NOMO-1 (cell line): ENCODE data around the gene CDKN2B-AS1.

Experiments
- DNase-seq, 2 experiments: peaks; one replicate each; lab custom pipeline; 2025; ENCODE audit not compliant: unreplicated experiment in 2 of 2; lab: John Stamatoyannopoulos, UW

CDKN2B-AS1 gene

DNA sequence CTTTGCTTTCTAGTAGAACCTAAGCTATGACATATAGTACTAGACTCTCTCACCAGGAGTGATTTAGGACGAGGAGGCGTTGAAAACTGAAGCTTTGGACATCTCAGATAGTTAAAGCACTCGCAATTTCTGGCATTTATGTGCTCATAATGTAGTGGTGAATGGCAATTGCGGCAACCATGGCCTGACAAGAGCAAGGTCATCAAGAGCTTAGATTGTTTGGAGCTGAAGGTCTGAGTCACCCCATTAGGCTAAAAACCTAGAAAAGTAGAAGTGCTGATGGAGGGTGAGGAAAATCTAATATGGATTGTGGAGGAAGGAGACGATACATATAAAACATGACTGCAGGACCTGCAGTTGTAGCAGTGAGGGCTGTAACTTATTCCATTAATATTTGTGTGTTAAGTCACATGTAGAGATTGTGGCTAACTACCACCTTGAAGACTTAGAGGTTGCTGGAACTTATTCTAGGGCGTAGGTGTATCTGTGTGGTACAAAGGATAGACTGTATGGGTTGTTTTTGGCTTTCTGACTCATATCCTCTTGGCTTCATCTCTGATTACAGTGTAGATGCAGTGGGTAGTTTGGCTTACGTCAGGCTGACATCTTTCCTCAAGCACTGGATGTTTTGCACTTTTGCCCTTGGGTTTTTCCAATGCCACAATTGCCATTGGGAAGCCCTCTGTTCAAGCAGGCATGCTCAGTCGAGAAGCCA lies 153.4 kb downstream of the CDKN2B-AS1 start:
- no peak for DNase-seq

DNA sequence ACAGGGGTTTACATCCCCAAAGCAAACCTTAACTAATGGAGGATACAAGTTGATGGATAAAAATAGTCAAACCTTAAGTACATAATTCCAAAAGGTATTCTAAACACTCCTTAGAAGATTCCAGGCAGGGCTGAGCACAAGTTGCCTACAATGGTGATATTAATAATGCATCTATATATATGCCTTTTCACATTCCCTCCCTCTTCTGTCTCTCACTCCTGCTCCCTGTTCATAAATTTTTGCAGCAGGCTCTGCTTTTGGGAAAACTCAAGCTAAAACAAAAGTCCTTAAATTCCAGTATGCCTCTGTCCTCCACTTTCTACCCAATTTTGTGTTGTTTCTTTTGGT lies 153.9 kb downstream of the CDKN2B-AS1 start:
- DNase-seq: no peak

DNA sequence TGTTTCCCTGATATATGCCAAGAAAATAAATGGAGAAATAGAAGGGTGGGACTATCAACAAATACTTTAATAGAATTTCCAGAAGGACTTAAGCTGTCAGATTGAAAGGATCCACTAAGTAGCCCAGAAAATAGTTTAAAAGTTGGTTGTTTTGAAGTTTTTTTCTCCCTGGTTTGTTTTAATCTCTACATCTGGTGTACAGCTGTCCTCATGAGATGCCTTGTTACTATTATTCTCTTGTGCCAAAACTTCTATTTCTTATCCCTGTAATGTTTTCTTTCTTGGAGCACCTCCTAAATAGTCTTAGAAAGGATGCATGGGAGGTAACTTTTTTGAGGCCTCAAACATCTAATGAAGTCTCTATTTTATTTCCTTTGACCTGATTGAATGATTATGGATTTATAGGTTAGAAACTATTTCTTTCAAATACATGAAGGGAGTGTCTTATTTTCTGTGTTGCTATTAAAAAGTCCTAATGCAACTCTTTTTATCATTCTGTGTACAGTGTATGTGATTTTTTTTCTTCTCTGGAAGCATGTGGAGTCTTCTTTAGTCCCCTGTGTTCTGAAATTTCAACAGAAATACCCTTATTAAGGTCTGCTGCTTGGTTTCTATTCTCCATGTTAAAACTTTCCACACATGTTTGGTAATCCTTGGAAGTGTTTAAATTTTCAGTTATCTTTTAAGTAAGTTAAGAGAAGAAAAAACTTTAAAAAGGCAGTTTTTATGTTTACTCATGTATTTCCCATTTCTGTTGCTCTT lies 154.5 kb downstream of the CDKN2B-AS1 start:
- DNase-seq: no peak

DNA sequence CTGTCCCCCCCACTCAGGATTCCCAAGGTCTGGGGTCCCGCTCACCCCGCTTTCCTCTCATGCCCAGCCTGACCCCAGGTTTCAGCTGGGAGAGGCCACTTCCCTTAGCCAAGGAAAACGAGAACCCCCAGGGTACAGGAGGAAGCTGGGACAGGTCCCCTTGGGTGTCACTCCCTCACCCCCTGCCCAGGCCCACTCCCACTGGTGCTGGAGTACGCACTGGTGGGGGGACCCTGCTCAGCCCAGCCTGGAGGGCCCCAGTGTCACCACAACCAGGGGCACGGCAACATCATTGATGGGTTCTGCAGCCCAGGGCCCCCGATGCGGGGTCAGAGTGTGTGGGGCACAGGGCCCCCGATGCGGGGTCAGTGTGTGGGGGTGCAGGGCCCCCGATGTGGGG lies 159.5 kb downstream of the CDKN2B-AS1 start:
- DNase-seq: no peak

DNA sequence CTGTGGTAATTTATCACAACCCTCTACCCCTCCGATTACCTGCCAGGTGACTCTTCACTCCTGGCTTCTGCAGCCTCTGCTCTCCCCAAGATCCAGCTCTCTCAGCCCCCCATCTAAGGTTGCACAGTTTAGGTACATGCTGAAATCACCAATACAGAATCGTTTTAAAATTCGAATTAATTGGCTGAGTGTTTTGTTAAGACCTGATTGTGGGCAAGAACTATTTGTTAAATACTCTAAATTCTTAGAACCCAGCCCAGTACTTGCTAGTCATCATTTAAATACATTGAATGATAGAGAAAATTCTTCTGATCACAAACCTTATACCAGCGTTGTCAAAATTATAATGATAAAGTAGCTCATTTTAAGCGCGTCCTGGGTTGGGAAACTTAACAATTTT lies 162.0 kb downstream of the CDKN2B-AS1 start:
- no peak for DNase-seq

DNA sequence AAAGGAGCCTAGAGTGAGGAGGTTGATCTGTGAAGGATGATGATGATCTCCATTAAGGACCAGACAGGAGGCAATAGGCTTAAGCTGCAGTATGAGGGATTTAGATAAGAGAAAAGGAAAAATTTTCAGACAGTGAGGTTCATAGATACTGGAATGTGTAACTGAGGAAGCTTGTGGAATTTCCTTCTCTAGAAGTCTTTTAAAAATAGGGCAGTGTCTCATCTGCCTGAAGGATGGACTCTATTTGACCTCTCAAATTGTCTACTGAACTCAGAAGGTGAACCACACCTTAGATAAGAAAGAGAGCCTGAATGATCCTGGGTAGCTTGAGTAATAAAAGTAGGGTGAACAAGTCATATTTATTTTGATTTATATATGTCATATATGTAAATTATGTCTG lies 162.7 kb downstream of the CDKN2B-AS1 start:
- DNase-seq: no peak

DNA sequence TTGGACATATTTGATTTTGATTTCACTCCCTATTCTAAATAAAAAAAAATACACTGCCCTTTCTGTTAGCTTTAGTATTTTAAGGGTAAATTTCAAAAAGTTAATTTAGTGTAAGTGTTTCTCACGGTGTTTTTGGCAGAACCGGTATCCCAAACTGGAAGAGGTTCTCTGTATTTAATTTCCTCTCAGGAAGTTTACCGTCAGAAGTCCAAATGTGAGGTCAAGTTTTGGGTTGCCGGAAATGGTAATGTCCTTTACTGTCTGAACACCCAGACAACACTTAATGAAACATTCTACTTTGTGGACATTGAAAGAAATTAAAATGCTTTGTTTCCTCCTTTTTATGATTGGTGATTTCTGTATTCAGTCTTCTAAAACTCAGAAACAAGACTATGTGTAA lies 163.2 kb downstream of the CDKN2B-AS1 start:
- no peak for DNase-seq

DNA sequence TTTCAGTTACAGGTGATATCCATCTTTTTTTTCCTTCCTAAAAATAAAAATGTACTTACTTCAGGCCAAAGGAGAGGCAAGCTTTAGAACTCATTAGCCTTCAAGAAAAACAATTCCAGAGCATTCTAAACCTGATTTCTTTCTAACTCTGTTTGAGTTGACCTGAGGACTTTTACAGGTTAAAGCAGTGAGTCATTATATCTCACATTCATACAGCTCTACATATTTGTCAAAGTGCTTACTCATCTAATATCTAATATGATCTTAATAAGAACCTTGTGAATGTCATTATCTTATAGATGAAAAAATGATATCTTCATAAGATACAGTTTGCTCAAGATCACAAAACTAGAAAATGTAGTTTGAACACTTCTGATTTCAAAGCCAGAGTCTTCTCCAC lies 163.7 kb downstream of the CDKN2B-AS1 start:
- no peak for DNase-seq

DNA sequence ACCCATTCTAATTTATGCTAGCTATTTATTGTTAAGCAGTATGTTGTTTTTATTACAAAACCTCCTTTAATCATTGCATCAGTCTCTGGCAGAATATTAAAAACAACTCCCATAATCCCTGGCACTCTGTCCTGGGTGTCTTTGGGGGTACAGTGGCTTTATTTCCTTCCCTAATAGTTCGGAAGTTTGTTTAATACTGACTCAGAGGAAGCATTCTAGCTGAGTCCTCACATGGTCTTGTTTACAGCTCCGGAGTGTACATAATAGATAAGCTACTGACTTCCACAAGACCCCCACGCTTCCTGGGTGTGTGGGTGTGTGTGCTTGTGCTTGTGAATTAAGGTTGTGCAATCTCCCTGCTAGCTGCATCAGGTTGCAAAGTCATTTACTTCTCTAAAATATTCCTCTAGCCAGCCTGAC lies 164.3 kb downstream of the CDKN2B-AS1 start:
- DNase-seq: no peak

DNA sequence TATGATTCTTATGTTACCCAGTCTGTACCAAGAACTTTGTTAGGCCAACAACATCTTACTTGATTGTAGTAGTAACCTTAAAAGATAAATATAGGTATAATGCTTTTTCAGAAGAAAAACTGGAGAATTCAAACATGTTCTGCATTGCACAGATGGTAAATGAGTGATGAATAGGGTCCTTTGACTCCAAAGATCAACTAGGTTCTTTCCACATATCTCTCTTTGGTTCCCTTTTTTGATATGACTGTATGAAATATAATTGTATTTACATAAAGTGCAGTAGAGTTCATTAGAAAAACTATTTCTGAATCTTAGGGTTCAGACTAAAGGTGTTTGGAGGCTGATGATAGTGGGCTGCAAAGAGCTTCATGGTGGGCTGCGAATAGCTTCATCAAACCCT lies 165.0 kb downstream of the CDKN2B-AS1 start:
- no peak for DNase-seq

DNA sequence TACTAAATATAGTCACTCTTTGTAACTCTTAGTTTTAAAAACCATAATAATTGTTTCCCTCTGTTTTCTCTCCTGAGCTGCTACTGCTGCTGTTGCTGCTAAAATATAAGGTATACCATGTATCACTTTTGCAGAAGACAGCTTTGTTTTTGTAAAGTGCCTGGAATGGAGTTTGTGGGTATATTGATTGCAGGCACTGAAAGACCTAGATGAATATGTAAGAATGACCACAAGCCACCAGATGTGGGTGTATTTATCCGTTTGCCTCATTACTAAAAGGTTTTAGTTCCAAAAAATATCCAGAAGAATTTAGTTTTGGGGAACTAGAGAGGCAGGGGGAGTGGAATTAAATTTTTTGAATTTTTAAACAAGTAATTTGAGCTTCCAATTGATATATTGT lies 165.6 kb downstream of the CDKN2B-AS1 start:
- no peak for DNase-seq

DNA sequence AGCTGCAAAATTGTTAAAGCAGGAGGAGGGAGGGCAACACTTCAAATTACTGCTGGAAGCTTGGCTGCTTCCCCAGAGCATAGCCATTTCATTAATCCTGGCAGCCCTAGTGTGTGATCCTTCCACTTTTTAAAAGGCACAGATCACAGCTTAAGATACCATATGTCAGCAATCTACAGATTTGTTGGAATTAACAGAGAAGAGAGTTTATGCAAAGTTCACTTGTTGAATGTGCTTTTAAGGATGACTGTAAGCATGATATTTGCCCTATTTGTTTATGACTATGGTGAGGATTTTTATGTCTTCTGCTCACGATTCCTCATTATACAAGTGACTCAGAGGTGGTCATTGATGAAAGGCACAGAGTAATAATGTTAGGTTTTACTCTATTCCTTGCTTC lies 170.6 kb downstream of the CDKN2B-AS1 start:
- DNase-seq: no peak

DNA sequence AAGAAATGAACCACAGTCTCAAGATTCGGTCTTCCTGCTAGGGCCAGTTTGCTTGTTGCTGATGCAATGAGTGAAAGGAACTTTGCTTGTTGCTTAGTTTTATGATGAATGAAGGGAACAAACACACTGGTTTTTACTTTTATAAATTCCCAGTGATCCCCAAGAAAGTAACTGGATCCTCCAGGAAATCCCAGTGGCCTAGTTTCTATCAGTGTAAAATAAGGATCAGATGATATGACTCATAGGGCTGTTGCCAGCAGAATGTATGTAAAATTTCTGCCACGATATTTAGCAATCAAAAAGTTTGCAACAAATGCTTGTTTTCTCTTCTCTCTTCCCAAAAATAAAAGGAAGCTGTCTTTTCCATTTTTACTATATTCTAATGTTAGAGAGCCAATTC lies 174.7 kb downstream of the CDKN2B-AS1 start:
- no peak for DNase-seq

DNA sequence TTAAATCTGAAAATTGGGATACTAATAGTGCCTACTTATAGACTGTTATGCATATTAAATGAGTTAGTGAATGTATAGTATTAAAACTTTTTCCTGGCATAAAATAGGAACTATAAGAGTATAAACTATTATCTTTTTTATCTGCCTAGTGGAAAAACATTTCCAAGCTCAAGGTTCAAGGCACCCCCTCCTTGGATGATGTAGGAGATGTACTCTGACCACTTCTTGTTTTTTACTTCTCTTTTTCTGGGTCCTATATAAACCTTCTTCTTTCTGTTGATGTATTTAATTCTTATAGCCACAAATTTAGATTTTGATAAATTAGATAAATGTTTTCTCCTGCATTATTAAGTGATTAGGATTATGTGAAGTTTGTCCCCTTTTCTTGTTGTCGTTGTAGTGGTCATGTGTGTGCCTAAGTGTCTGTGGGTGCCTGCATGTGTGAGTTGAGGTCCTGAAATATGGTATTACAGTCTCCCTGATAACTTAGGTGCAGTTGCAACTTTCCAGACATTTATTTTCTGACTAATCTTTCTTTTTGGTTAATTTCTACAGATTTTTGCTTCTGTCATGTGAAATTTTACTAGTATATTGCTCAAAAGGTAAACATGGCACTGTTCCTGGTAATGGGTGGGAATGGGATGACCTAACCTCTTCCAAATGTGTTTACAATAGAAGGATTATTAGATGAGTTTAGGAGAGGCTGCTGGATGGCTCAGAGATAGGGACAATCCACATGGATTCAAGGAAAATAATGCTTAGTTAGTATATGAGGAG lies 175.3 kb downstream of the CDKN2B-AS1 start:
- no peak for DNase-seq
